Inflammatory macrophage treated with lipopolysaccharide for 1 hour (primary cell): ENCODE measurements around the gene IGSF6.
"Not testable (repeated sequence)": the region's sequence is repeated elsewhere in the genome, so short reads cannot be mapped to it uniquely, and the experiment has no call there.

Experiments
- DNase-seq, 2 donors: peaks; one replicate each; pipeline ENCODE4 v3.0.0-alpha.2; 2020 to 2022

The IGSF6 gene

DNA sequence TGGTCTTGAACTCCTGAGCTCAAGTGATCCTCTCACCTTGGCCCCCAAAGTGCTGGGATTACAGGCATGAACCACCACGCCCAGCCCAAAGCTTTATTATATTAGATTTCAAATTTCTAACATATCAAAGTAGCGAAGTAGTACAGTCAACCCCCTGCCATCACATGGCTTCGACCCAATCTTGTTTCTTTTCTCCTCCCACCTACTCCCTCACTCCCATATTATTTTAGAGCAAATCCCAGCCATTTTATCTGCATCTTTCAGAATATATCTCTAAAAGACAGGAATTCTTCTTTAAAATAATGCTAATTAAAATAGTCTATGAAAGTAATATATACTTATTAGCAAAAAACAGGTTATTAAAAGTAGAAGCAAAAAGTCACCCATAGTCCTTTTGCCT, 893 bp downstream of the IGSF6 start:
- DNase-seq: peak; percentile 47 to 50

DNA sequence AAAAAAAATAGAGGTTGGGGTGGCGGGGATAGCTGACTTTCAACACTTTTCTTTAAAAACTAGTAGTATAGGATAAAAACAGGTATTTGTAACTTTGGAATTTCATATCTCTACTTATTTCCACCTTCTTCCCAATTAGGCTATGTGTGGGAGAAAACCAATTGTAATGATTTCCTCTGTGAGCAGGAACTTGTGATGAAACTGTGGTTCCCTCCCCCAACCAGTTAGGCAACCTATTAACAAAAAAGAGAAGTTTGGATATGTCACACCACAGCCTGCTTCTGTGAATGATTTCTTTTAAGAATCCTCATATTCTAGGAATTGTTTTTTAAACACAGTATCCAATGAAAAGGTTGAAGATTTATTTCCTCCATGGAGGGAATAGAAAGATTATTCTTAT, 1.9 kb downstream of the IGSF6 start:
- peak; percentile 95 to 97 for DNase-seq

DNA sequence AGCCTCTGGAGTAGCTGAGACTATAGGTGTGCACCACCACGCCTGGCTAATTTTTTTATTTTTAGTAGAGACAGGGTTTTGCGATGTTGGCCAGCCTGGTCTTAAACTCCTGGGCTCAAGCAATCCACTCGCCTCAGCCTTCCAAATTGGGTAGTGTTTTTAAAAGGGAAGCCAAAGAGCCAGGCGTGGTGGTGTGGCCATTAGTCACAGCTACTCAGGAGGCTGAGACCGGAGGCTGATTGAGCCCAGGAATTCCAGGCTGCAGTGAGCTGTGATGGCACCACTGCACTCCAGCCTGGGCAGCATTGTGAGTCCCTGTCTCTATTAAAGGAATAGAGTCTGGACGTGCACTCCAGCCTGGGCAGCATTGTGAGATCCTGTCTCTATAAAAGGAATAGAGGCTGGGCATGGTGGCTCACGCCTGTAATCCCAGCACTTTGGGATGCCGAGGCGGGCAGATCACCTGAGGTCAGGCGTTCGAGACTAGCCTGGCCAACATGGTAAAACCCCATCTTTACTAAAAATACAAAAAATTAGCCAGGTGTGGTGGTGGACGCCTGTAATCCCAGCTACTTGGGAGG, 2.5 kb downstream of the IGSF6 start:
- DNase-seq: peak; percentile 65

DNA sequence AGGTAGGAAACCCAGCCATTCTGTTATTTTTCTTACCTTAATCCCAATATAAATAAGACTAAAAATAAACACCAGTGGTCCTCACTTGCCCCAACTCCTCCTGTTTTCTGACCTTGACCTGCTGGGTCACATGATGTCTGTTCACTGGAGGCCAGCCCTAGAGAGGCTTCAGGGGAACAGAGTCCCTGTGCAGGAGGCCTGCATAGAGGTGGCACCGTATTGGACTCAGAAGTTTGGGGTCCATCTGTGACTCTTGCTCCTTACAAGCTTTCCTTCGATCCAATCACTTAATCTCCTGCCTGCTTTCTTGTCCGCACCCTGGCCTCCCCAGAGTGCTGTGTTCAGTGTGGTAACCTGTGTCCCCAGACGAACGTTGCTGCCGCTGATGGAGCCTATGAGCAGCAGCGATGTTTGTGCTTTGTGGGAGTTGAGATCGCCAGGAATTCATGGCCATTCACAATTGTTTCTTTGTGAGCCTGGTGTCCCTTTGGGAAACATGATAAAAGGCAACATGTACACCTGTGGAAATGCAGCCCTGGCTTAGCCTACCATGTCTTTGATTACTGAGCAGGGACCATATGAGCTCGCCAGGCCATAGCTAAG, 4.7 kb downstream of the IGSF6 start:
- no peak for DNase-seq

DNA sequence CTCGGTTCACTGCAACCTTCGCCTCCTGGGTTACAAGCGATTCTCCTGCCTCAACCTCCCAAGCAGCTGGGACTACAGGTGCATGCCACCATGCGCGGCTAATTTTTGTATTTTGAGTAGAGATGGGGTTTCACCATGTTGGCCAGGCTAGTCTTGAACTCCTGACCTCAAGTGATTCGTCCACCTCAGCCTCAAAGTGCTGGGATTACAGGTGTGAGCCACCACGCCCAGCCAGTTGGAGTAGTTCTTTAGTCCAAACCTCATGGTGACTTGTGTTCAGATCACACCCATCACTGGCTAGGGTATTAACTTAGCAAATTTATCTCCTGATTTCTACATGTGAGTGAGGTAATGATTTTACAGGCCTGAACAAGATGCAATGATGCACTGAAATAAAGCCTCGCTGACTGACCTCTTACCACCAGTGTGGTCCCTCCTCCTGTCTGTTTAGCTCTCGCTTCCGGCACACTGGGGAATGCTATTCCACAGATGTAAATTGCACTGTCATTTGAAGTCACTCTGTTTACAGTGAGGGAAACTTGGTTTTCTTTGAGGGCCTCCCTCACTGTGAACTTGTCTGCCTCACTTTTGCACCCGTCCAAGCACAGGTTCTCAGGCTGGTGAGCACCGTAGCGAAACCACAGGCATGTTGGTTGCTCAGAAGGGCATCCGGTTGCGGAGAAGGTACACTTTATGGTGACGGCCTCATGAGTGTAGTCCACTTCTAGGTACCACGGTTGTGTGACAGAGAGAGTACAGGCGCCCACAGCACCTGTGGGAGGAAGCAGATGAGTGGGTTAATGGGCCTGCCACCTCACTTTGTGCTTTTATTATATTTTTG, 5.5 kb downstream of the IGSF6 start:
- DNase-seq: no peak

DNA sequence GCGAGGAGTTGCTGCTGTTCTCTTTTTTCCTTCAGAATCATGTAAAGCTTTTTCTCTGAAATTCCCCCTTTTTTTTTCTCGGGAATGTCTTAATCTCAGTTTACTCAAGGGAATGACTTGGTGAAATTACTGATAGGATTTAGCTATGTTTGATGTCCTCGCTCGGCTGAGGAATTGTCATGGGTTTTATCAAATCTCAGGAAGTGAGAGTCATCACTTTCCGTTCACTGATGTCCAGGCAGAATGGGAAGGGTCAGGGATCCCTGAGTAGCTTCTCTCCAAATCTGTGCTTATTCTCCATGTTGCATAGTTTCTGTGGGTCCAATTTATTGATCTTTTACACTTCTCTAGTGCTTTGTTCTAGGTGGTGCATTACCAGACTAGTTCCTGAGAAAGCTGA, 6.3 kb downstream of the IGSF6 start:
- peak; percentile 21 to 63 for DNase-seq

DNA sequence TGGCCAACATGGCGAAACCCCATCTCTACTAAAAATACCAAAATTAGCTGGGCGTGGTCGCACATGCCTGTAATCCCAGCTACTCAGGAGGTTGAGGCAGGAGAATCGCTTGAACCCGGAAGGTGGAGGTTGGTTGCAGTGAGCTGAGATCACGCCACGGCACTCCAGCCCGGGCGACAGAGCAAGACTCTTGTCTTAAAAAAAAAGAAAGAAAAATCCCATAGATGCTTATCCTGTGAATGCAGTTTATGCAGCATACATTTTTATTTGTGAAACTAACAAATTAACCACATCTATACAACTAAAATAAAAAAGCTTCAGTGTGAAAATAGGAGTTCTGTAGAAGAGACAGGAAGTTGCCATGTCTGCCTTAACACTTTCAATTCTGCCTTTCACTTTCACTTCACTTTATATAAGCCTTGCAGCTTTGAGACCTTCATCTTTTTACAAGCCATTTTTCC, 7.1 kb downstream of the IGSF6 start:
- DNase-seq: peak; percentile 70 to 72

DNA sequence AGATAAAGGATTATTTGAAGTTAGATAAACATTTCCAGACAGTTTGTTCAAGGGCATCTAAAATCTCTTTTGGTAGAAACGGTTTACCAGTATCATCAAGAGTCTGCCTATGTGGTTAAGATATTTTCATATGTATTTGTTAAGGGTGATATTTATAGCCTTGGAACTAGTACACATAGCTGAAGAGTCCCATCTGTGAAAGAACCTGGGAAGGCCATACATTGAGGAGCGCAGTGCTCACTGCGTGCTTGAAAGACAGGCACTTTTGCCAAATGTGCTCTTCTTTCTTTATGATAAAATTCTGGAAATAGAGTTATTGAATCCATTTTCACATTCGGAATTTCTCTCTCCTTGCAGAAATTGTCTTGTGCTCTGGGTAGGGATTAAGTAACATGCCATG, 7.7 kb downstream of the IGSF6 start:
- DNase-seq: no peak

DNA sequence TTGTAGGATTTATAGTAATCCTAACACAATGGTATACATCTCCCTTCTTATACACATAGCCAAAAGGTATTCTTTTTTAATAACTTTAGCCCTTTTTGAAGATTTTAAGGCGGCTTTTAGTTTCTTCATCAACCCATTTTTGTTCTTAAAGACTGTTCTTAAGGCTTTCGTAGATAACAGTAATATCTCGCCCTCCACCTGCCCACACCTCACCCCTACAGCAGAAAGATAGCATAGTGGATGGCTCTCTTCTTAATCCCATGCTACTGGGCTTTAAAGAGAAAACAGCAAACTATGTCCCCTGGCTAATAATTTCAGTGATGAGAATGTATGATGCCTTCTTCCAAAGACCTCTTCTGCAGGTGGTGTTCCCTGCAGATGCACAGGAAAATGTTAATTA, 8.6 kb downstream of the IGSF6 start:
- DNase-seq: no peak

DNA sequence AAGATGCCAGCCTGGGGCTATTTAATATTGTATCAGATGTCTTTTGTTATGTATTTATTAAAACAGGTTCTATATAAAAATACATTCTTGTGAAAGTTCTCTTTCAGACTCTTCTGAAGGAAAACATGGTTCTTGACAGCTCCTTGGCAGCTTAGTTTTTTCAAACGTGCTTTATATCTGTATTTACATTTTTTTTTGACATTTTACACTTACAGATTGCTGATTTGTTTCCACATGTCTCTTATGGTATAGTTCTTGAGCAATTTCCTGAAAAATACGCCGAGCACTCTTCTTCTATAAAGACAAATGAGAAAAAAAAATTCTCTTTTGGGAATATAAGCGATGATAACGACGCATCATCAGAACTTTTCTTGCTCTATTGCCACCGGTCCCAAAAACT, 9.5 kb downstream of the IGSF6 start:
- DNase-seq: peak in 1 of 2 donors; percentile 16

DNA sequence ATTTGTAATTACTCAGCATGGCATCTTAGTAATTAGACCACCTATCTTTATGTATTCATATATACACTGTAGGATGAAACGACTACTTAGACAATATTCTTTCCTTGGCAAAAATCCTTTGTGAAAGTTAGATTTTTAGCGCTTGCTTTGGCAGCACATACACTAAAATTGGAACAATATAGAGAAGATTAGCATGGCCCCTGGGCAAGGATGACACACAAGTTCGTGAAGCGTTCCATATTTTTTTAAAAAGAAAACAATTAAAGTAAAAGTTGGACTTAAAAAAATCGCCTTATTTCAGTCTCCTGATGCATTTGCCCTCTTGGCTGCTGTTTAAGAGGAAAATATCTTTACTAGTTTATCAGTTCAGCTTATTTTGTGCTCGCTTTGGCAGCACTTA, 10.5 kb downstream of the IGSF6 start:
- no peak for DNase-seq

DNA sequence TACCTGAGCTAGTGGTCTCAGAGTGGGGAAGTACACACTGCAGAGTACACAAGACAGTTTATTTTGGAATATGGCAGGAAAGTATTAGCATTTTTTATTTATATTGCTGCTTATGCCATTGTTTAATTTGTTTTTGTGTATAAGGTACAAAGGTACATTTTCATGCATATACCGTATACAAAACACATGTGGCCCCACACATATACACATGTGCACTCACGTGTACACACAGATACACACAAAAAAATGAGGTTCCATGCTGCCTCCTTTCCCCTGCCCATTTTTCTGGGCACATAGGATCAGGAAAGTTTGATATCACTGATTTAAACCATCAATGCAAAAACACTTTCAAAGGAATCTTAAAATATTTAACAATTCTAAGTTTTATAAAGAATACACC, 12.9 kb downstream of the IGSF6 start:
- DNase-seq: no peak

DNA sequence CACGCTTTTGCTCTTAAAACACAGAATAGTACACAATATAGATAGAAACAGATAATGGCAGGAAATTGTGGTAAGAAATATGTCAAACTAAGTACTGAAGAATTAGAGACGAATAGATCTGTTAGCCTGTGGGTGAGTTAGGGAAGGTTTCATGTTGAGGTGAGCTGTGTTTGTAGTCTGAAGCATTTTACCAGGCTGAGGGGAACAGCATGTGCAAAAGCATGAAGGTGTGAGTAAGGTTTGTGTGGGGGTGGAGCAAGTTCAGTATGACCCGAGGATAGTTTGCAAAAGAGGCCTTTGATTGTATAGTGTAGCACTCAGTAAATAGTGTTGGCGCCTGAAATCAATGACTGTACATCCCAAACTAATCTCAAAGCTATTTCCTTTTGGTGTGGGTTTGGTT, 13.8 kb downstream of the IGSF6 start:
- DNase-seq: no peak

DNA sequence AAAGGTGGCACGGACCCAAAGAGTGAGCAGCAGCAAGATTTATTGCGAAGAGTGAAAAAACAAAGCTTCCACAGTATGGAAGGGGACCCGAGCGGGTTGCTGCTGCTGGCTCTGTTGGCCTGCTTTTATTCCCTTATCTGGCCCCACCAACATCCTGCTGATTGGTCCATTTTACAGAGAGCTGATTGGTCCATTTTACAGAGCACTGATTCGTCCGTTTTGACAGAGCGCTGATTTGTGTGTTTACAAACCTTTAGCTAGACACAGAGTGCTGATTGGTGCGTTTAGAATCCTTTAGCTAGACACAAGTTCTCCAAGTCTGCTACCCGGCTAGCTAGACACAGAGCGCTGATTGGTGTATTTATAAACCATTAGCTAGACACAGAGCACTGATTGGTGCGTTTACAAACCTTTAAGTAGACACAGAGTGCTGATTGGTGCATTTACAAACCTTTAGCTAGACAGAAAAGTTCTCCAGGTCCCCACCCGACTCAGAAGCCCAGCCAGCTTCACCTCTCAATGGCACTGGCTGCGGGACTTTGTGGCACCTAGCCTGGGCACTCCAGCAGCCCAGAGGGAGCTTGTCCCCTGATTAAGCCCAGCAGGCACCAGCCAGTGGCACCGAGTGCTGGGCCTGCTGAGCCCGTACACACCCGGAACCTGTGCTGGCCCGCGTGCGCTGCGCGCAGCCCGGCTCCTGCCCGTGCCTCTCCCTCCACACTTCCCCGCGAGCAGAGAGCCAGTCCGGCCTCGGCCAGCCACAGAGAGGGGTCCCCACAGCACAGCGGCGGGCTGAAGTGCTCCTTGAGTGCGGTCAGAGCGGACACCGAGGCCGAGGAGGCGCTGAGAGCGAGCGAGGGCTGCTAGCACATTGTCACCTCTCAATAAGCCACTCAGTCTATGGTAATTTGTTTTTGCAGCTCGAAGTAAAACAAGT, 15.1 kb downstream of the IGSF6 start:
- DNase-seq: no peak

DNA sequence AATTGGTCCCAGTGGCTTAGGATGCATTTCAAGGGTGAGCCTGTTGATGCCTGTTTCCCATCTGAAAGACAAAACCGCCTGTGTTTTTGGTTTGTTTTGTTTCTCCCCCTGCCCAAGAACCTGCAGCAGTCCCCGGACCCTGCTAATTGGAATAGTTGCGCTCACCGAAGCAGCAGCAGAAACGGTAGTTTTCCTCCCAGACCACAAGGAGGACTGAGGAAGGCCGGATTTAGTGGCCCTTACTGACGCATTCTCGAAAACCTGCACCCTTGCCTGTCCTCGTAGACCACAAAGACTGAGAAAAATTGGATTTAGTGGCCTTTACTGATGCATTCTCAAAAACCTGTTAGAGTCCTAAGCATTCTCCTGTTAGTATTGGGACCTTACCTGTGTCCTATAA, 16.7 kb downstream of the IGSF6 start:
- DNase-seq: not testable (repeated sequence)

DNA sequence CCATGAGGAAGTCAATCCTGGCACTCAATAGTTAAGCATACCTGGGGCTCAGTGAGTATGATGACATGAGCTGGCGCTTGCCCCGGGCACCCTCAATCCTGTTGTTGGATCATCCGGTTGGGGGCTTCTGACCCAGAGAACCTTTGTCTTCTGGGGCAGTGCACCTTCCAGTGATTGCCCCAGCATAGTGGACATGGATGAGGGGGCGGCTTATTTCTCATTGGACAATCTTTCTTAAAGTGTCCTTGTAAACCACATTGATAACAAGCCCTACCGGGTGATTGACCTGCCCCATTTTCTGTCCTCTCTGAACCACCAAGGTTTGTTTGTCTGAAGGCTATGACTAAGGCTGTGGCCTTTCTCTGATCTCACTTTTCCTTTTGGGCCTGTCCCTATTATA, 18.2 kb downstream of the IGSF6 start:
- no peak for DNase-seq

DNA sequence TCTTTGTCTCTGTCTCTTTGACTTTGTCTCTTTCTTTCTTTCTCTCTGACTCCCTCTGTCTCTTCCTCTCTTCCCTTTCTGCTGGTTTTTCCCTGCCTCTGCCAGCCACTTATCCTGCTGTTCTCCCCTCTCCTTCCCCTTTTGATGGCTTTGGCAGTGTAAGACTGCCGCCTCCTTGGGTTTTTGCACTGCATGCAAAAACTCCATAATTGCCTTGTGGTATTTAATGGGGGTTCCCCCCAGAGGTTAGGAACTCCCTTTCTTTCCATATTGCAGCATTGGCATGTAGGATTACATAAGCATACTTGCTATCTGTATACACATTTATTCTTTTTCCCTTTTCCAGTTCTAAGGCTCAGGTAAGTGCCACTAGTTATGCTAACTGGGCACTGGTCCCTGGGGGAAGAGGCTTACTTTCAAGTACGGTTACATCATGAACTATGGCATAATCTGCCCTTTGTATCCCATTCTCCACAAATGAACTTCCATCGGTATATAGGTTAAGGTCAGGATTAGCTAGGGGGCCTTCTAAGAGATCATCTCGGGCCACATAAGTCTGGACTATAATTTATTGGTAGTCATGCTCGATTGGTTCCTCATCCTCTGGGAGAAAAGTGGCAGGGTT, 20.3 kb downstream of the IGSF6 start:
- DNase-seq: peak; percentile 92 to 96

DNA sequence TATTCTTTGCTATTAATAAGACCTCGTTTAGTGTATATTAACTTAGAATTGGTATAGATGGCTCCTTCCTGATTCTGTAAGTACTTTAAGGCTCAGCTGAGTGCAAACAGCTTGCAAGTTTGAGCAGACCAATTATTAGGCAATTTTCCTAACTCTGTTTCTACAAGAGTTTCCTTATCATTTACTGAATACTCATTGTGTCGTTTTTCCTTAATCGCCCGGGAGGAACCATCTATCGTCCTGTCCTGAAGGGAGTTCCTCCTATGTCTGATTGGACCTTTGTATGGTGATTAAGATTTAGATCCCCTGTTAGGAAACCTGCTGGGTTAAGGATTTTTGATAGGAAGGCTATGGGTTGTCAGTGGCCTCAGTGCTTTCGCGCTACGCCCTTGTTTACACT, 21.0 kb downstream of the IGSF6 start:
- DNase-seq: peak; percentile 58 to 59

DNA sequence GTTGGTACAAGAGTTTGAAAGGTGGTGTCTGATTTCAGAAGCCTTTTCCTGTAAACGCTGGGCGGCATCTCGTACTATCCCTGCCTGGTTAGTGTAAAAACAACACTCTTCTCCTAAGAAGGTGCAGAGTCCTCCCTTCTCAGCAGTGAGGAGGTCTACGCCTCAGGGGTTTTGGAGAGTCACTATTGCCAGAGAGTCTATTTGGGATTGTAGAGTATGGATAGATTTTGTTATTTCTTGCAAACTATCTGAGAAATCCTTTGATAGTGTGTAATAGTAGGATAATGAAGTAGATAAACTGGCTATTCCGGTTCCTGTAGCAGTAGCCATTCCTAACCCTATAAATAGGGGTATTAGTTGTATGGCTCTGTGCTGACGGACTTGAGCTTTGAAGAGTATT, 21.5 kb downstream of the IGSF6 start:
- DNase-seq: not testable (repeated sequence)

DNA sequence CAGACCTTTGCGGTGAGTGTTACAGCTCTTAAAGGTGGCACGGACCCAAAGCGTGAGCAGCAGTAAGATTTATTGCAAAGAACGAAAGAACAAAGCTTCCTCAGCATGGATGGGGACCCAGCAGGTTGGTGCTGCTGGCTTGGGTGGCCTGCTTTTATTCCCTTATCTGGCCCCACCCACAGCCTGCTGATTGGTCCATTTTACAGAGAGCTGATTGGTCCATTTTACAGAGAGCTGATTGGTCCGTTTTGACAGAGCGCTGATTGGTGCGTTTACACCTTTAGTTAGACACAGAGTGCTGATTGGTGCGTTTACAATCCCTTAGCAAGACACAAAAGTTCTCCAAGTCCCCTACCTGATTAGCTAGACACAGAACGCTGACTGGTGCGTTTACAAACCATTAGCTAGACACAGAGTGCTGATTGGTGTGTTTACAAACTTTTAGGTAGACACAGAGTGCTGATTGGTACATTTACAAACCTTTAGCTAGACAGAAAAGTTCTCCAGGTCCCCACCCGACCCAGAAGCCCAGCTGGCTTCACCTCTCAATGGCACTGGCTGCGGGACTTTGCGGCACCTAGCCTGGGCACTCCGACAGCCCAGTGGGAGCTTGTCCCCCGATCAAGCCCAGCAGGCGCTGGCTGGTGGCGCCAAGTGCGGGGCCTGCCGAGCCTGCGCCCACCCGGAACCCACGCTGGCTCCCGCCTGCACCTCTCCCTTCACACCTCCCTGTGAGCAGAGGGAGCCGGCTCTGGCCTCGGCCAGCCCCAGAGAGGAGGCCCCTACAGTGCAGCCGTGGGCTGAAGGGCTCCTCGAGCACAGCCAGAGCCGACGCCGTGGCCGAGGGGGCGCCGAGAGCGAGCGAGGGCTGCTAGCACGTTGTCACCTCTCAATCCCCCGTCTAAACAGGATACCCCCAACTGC, 22.5 kb downstream of the IGSF6 start:
- not testable (repeated sequence) for DNase-seq

DNA sequence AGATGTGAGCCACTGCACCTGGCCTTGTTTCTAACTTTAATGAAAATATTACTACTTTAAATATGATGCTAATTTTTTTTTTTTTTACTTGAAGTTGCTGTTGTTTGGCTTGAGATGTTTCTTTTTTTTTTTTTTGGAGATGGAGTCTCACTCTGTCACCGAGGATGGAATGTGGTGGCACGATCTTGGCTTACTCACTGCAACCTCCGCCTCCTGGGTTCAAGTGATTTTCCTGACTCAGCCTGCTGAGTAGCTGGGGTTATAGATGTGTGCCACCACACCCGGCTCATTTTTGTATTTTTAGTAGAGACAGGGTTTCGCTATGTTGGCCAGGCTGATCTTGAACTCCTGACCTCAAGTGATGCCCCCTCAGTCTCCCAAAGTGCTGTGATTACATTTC, 23.6 kb downstream of the IGSF6 start:
- no peak for DNase-seq
